ENCODE results near the gene B3GAT1.

GRCh38 chr11:134347441-134347840, 64.6 kb downstream of the B3GAT1 start:
- no peak for TF ChIP-seq POLR2A (IDR thresholded peaks at IDR 0.05)
- TF ChIP-seq CTCF (IDR thresholded peaks at IDR 0.05): no peak
